HUDEP-2 (cell line): ENCODE measurements around the gene EXOC3L1.

ENCODE experiments used
- DNase-seq, 76 experiments: peaks; one replicate each; lab custom pipeline; 2025; ENCODE audit not compliant: unreplicated experiment in 76 of 76; lab: John Stamatoyannopoulos, UW

The EXOC3L1 gene, protein sequence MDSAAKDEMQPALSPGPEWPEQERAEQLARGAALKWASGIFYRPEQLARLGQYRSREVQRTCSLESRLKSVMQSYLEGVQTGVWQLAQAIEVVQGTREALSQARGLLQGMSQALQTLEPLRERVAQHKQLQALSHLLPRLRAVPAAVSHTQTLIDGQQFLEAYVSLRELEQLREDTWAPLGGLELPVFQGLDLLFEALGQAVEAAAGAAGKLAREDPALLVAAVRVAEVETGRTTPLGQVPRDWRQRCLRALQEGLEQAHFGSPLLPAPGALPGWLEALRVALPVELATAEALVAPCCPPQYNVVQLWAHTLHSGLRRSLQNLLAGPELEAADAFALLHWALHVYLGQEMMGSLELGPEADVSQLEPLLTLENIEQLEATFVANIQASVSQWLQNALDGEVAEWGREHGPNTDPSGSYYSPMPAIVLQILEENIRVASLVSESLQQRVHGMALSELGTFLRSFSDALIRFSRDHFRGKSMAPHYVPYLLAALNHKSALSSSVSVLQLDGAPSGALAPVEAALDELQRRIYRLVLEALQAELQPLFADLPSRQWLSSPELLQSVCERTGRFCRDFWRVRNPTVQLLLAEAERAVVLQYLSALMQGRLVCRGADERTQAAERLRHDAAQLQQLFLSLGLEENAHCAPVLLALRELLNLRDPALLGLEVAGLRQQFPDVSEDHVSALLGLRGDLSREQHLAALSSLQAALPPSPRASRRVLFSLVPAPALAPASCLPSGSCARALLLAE

DNA sequence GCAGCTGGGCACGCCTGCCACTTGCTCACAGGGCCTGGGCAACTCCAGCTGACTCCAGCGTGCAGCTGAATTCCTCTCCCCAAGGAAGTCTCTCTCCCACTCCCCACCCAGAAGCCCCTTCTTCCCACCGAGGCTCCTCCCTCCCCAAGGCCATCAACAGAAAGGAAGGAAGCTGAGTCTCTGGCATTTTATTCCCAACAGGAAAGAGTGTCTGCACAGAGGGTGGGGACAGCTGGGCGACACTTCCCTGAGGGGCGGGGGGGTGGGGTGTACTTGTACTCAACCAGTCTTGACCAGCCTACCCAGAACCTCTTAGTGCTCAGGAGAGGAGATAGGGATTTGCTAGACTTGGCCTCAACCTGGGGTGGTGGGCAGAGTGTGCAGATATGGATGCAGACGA lies at the start of gene EXOC3L1:
Gene EXOC3L1 (minus strand): TSS at position 96 of the 400 bp plus-strand sequence. CDS start 460 bp downstream, outside the sequence.
- no peak for DNase-seq

DNA sequence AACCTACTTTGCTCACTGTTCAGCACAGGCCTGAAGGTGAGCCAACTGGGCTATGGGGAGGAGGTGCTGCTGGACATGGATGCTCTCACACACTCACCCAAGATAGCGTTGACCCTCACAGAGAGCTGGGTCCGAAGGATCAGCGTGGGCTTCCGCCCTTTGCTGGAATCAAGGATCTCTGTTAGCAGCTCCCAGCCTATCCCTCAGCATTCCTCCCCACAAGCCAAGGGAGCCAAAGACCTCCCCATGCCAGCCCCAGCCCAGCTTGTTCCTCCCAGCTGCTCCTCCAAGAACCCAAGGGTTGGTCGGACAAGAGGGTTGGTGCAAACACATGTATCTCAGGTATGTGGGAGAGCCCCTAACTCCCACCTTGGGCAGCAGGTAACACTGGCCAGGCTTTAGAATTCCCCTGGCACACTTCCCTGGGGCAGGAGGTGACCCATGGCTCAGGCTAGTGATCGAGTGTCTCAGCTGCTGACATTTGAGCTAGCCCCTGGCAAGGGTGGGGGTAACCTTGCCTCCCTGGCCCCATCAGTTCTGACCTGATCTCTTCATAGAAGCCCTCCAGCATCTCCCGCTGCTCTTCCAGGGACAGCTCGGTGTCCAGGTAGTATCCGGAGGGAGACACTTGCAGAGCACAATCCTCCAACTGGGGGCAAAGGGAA lies 49.0 kb upstream of the EXOC3L1 start:
- DNase-seq = no peak

DNA sequence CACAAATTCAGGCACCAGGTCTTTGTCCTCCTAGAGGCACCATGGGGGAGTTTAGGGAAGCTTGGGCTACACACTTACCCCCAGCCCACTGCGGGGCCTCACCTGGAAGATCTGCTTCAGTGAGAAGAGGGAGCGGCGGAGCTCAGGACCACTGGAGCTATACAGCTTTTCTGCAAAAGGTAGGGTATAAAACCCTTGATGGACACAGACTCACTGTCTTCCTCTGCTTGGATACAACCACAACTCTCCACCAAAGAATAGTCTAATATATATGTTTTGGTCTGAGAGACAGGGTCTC lies 48.3 kb upstream of the EXOC3L1 start:
- no peak for DNase-seq

DNA sequence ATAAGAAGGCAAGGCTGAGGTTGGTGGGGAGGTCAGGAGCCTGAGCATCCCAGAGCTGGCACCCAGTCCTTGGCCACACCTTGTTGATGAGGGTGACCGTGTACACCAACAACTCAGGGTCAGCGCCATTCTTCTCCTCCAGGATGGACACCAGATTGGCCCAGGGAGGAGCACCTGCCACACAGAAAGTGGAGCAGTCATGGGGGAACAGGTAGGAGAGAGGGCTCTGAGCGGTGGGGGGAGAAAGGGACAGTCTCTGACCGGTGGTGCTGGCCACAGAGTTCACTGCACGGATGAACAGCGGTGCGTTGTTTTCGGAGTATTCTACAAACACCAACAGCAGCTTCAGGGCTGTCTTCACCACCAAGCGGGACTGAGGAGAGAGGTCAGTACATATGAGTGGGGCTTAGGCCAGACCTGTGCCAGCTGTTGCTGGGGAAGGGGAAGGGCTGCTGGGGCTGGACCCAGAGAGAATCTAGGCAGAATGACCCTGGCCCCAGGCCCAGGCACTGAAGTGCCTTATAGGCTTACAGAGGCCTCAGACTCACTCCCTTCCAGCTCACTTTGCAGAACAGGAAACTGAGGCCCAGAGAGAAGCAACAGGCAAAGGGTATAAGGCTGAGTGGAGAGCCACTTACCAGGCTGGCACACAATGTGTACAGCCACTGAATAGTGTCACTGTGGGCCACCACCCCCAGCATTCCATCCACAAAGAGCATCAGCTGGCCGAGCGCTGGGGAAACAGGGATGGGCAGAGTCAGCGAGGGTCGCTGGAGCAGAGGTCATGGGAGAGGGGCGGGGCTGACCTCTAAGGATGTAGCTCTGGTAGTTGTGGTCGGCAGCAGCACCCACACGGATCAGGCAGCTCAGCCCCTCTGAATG lies 47.7 kb upstream of the EXOC3L1 start:
- no peak for DNase-seq

DNA sequence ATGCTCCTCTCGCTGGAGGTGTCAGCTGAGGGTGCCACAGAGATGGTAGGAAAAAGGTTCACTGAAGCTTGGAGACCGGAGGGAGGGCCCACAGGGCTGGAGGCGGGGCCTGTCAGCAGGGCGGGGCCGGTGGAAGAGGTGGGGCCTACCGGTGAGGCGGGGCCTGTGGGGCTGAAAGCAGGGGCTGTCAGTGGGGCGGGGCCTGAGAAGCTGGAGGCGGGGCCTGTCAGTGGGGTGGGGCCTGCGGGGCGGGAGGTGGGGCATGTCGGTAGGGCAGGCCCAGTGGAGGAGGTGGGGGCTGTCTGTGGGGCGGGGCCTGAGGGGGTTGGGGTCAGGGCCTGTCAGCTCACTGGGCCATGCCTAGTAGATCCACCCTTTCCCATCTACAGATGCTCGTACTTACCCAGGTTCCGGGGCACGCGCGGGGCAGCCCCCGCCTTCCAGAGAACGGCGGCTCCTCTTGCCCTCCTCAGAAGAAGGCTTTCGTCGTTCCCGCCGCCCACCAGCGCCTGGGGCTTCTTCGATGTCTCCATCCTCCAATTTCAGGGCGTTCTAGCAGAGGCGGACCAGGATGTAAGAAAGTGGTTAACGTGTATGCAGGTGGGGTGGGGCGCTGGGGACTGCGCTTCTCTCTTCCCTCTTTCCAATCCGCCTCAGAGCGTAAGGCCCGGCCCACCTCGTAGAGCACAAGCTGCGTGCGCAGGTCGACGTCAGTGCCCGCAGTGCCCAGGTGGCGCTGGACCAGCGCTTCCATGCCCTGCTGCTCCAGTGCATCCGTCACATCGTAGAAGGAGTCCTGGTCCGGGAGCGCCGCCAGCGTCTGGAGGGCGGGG lies 46.8 kb upstream of the EXOC3L1 start:
- peak in 73 of 76 experiments; percentile 43 to 97 (median 87) for DNase-seq

DNA sequence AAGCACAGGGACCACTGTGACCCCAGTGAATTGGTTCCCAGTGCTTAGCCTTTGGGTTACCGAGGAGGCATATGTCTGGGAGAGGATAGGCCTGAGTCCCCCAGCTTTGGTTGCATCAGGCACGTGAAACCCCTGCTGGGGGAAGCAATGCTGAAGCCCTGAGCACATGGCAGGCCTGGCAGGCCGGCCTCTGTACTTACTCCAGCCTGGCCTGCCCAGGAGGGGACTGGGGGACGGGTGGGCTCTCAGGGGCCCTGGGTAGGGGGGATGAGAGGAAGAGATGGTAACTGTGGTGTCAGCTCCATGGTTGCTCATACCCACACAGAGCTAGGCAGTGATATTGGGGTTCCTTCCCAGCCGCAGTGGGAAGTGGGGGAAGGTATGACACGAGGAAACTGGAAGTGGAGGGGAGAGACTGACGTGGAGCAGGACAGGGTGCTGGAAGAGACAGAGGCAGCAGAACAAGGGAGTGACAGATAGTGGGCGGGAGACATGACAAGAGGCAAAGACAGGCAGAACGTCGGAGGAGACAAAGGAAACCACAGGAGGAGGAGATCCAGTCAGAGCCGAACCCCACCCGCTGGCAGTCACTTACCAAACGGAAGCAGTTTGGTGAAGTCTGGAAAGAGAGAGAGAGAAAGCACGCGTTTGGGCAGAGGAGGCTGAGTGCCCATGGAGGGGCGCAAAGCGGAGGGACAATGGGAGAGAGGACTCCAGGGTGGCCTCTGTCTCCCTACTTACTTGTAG lies 46.1 kb upstream of the EXOC3L1 start:
- DNase-seq = peak in 69 of 76 experiments; percentile 40 to 89 (median 75)

DNA sequence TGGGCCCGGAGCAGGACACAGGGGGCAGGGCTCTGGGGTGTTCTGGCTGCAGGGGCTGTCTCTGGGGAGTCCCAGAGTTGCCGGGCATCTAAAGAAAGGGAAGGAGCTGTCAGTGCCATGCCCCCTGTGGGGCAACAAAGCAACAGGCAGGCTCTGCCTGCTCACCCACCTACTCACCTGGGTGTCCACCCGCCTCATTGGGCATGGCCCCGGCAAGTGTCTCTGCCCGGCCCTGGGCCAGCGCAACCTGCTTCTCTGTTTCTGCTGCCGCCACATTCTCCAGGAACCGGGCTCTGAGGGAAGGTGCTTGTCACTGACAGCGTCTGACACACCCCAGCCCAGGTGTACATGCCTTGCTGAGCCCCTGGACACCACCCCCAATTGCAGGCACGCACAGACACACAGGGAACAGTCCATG lies 44.3 kb upstream of the EXOC3L1 start:
- no peak for DNase-seq

DNA sequence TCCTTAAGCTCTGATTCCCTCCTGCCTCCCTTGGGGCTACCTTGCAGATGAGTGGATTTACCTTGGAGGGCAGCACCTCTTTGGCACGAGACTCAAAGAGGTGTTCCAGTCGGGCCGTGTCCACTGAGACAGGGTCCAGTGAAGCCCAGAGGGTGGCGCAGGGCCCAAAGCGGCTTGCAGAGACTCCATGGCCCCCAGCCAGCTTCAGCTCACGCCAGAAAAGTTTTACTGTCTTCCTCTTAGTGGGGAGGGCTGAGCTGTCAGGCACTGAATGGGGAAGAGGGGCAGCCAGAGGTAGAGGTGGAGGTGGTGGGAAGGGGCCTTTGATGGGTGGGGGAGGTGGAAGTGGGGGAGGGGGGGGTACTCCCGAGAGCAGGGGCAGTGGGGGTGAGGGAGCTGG lies 43.7 kb upstream of the EXOC3L1 start:
- DNase-seq = no peak

DNA sequence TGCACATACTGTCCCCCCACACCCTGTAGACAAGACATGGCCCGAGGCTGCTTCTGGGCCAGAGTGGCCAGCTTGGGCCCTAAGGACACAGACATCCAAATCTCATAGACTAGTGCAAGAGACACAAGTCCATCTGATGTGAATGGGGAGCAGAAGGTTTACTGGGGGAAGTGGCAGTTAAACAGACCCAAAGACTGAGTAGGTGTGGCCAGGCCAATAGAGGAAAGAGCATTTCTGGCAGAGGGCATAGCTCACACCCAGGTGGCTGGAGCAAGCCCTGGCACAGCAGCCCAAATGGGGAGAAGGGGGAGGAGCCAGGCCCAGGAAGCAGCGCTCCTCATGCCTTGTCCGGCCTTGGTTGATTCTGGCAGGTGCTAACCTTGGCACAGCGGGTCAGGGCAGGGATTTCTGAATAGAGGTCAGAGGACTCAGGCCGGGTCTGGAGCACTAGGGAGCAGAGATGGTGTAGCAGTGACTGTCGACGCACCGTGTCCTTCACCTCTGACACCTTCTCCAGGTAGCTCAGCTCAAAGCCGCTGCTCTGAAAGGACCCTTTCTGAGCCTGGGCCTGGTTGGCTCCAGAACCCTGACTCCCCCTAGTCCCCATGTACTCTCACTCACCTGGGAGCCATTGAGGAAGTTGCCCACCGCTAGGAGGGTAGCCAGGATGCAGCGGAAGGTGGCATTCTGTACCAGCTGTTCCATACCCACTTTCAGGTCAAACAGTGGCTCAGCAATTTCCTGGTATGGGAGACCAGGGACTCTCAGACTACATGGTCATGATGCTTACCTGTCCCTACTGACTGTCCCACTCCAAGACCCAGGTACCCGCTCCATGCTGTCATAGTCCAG lies 41.1 kb upstream of the EXOC3L1 start:
- DNase-seq = no peak

DNA sequence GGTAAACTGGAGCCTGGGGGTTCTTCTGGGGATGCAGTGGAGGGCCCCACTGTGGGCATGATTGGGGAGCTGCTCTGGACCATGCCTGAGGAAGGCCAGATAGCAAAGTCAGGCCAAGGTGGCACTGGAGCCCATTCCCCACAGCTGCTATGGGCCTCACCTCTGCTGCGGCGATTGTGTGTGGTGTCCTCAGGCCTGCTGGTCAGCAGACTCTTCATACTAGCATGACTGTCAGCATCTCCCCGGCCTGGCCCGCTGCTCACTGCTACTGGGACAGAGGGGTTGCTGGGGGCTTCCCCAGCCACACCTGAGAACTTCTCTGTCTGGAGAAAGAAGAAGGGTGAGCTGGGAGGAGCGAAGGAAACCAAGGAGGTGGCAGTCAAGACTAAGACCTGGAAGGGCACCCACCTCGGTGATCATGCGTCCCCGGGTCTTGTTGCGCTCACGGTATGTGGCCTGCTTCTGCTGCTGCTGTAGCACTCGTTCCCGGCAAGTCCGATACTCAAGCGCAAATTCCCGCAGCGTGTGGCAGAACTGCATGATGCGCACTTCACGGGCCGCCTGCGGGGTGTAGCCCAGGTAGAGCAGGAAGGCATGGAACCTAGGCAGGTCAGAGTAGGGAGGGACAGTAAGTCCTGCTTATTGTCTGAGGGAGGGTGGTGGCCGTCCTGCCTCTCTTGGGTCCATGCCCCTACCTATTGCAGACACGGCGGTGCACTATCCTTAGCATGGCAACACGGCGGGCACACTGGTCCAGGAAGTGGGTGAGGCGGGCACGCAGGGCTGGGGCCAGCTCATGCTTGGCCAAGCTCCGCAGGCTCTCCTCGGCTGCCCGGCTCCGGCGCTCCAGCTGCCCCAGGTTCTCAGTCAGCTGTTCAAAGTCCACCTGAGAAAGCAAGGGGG lies 40.2 kb upstream of the EXOC3L1 start:
- DNase-seq = no peak

DNA sequence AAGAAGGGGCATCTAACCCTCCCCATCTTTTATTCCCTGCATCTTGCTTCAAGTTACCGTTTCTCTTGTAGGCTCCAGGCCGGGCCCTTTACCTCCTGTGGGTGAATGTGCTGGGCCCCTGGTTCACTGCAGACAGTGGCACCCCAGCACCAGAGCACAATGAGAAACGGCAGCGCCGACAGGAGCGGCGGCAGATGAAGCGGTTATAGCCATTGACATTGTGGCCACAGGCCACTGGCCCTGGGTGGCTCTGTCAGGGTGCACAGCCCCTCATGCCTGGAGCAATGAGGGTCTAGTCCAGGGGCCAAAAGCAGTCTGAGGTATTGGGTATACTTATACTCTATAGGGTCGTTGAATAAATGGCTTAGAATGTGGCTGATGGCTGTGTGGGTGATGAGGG lies 39.0 kb upstream of the EXOC3L1 start:
- no peak for DNase-seq

DNA sequence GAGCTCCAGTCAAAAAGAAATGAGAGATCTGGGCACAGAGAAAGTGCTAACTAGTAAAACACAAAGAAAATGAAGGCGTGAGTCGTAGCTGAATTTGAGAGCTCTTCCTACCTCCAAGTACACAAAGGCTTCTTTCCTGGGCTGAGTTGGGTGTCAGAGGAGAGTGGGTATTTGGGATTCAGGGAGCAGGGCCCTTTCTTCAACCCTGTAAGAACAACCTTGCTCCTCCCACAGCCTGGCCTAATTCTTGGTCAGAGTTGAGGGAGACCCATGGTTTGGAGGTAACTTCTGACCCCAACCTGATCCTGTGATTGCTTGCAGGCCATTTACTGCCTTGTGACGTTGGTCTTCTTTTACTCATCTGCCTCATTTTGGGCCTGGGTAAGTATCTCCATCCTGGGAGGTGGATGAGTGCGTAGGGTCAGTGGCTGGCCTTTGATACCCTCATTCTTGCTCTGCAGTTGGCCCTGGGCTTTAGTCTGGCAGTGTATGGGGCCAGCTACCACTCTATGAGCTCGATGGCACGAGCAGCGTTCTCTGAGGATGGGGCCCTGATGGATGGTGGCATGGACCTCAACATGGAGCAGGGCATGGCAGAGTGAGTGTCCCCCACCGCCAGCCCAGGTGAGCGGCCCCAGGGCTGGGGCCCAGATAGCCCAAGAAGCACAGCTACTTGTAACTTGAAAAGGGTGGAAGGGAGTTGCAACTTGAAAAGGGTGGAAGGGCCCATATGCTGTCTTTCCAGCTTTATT lies 38.3 kb upstream of the EXOC3L1 start:
- DNase-seq = no peak

DNA sequence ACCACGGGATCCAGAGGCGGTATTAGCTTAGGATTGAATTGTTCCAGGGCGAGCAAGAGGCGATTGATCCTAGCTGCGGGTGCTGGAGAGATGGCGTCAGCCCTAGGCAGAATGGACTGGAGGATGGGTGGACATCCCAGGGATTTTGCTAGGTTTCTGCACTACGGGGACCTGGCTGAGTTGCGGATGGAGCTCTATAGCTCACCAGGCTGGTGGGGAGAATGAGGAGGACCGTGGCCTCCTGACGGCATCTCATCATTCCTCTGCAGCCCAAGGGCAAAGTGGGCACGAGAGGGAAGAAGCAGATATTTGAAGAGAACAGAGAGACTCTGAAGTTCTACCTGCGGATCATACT lies 37.6 kb upstream of the EXOC3L1 start:
- DNase-seq = no peak

DNA sequence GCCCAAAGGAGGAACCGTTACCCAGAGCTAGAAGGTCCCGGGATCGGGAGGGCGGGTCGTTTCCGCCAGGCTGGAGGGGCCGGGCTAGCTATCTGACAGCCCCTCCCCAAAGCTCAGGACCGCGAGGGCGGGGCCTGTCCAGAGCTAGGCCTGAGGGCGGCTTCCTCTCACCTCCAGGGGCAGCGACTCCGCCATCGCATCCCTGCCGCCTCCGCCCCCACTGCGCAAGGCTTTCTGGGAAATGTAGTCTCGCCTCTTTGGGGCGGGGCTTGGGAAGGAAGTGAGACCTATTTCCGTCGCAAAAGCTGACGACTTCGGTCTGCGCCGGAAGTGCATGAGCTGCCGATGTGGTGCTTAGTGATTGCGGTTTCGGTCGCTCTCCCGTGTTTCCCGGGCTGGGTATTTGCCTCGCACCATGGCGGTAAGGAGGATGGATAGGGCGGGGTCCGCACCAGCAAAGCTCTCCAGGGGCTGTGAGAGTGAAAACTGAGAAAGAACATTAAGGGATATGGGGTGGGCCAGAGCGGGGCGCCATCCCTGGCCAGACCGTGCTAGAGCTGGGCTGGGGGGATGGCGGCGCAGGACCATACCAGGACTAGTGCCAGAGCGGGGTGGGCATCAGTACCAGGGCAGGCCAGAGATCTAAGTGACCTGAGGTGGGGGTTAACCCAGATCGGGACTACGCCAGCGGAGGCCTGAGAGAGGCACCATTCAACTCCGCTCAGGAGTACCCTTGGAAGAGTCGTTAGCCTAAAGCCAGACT lies 37.0 kb upstream of the EXOC3L1 start, which contains the start of gene TMEM208:
Gene TMEM208 (plus strand): TSS at position 327 of the 763 bp plus-strand sequence. CDS start 89 bp downstream, at position 416.
- peak in 75 of 76 experiments; percentile 41 to 99 (median 96) for DNase-seq

DNA sequence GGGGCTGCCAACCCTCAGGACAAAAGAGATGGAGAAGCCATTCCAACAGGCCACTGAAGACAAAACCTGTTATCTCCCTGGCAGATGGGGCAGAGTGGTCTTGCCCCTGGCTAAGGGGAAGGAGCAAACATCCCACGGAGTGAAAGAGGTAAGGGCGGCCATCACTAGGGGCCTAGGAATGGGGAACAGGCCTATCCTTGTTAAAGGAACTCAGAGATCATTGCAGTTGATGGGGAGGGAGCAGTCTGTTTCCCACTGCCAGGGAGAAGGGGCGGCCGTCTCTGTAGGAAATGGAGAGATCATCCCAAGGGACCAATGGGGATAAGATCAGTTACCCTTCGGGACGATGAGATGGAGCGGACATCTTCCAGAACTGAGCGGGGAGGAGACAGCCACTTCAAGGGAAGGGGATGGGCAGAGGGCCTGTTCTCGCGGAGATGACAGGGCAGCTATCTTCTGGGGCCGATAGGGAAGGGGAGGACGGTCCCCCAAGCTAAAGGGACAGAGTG lies 36.4 kb upstream of the EXOC3L1 start:
- no peak for DNase-seq
